ENCODE data around the gene ALG10B.

- no peak for TF ChIP-seq EZH2 (IDR thresholded peaks at IDR 0.05; ENCODE audit: insufficient read depth, low read length)
- TF ChIP-seq CTCF (IDR thresholded peaks at IDR 0.05; ENCODE audit: insufficient read depth, low read depth, low read length): no peak
Measured at GRCh38 chr12:38332814-38333213, 16.2 kb downstream of the ALG10B start.
